Endodermal cell (in vitro differentiated cells): Measurements from ENCODE around the gene TGM6. TPM values are rescaled to one million over a fixed set of nuclear protein-coding genes. Genes with fewer than 3 reads are reported as not detected.

ENCODE experiments used
- DNase-seq: peaks from one replicate; pipeline ENCODE4 v3.0.0-alpha.2; 2017
- H3K27ac ChIP-seq: 2 replicates; pipeline ENCODE4 v1.5.1; 2013; ENCODE audit warnings: mild to moderate bottlenecking, low read depth, low read length, moderate library complexity
- H3K27me3 ChIP-seq: 2 replicates; pipeline ENCODE4 v1.6.1; 2013; ENCODE audit warnings: mild to moderate bottlenecking, low read length, moderate library complexity; ENCODE audit not compliant: insufficient read depth, control insufficient read depth, poor library complexity, severe bottlenecking
- H3K36me3 ChIP-seq: 2 replicates; pipeline ENCODE4 v1.7.0; 2013; ENCODE audit warnings: mild to moderate bottlenecking, low read length, moderate library complexity; ENCODE audit not compliant: control insufficient read depth, insufficient read depth
- H3K4me1 ChIP-seq: one replicate; pipeline ENCODE4 v1.7.0; 2013; ENCODE audit warnings: low read length; ENCODE audit not compliant: control insufficient read depth, insufficient read depth
- H3K4me3 ChIP-seq: 2 replicates; pipeline ENCODE4 v1.5.1; 2013; ENCODE audit warnings: mild to moderate bottlenecking, low read length, moderate library complexity
- H3K9ac ChIP-seq: 2 replicates; pipeline ENCODE4 v1.6.1; 2013; ENCODE audit warnings: mild to moderate bottlenecking, low read length, moderate library complexity; ENCODE audit not compliant: poor library complexity, severe bottlenecking; ENCODE audit errors: extremely low read depth
- H3K9me3 ChIP-seq: 2 replicates; pipeline ENCODE4 v1.6.1; 2013; ENCODE audit warnings: mild to moderate bottlenecking, low read length, moderate library complexity; ENCODE audit not compliant: control insufficient read depth
- H3K27ac Mint-ChIP-seq: 2 replicates; pipeline ENCODE4 v1.8.0; 2020; ENCODE audit warnings: mixed read lengths
- H3K27me3 Mint-ChIP-seq: 2 replicates; pipeline ENCODE4 v1.8.0; 2021; ENCODE audit warnings: mild to moderate bottlenecking, mixed read lengths; ENCODE audit not compliant: insufficient read depth
- H3K36me3 Mint-ChIP-seq: 2 replicates; pipeline ENCODE4 v1.8.0; 2020; ENCODE audit warnings: low read depth, mixed read lengths
- H3K4me1 Mint-ChIP-seq: 2 replicates; pipeline ENCODE4 v1.8.0; 2020; ENCODE audit warnings: mixed read lengths
- H3K4me3 Mint-ChIP-seq: 2 replicates; pipeline ENCODE4 v1.8.0; 2020; ENCODE audit warnings: mild to moderate bottlenecking, moderate library complexity, mixed read lengths
- H3K9me3 Mint-ChIP-seq: 2 replicates; pipeline ENCODE4 v1.8.0; 2020; ENCODE audit warnings: mild to moderate bottlenecking, mixed read lengths
- WGBS, 2 experiments: methylation state at CpG; one replicate each; pipeline versions ENCODE4 v1.1.5 to v1.1.7; 2013; ENCODE audit warnings: missing lambda C conversion rate in 2 of 2, mixed read lengths in 1 of 2; ENCODE audit not compliant: insufficient coverage in 1 of 2, insufficient read length in 1 of 2; 5-methylcytosine and 5-hydroxymethylcytosine counted together
- total RNA-seq, 2 donors: library from RNA; stranded (reverse); fragmentation: NEBNext Ultra II Directional in 1 of 2; extraction: Animal tissue kit (Norgen Biotek cat#: 25700) in 1 of 2; gene quantifications; 2 replicates in 1 of 2; 3 replicates in 1 of 2; pipeline ENCODE4 v1.2.1, GENCODE V29; 2021
- TF ChIP-seq, protein P1 (sequence below): fragments of 200-600 bp; sonication (generic); conservative IDR thresholded peaks from 2 replicates; pipeline ENCODE4 v1.5.0; 2021; ENCODE audit warnings: antibody characterized with exemption, mild to moderate bottlenecking

The TGM6 gene
- total RNA-seq, 2 donors from 2014 or later = not detected

DNA sequence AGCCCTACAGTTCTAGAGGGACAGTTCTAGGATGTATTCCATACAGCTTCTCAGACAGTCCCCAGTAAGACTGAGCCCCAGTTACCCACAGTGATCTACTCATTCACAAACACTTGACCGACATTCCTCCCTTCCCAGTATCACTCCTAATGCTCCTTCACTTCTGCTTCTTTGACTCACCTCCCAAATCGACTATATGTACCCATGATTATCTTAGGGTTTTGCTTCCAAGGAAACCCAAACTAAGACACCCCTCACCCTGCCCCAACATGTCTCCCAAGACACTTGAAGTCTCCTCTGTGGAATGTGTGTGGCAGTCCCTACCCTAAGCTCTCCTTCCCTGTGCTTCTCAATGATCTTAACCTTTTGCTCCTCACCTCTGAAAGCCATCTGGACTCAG lies 23.6 kb upstream of the TGM6 start:
- Histone ChIP-seq H3K9me3 (peaks cover 13% of the 10 kb centered on the region), H3K4me3 (no peak overlapping the region), H3K9ac (no peak overlapping the region), H3K4me1 (no peaks in the 10 kb centered on the region), H3K27ac (no peak overlapping the region), H3K27me3 (no peaks in the 10 kb centered on the region), H3K36me3 (no peaks in the 10 kb centered on the region)
- Mint-ChIP-seq H3K27me3 (no peaks in the 10 kb centered on the region), H3K4me1 (peaks cover 2% of the 10 kb centered on the region), H3K9me3 (peaks cover 24% of the 10 kb centered on the region), H3K36me3 (no peaks in the 10 kb centered on the region), H3K27ac (no peak overlapping the region), H3K4me3 (no peak overlapping the region)
- 82 to 90% methylated on average over 2 of the region's 2 CpGs for WGBS, 2 experiments
- TF ChIP-seq, protein P1, sequence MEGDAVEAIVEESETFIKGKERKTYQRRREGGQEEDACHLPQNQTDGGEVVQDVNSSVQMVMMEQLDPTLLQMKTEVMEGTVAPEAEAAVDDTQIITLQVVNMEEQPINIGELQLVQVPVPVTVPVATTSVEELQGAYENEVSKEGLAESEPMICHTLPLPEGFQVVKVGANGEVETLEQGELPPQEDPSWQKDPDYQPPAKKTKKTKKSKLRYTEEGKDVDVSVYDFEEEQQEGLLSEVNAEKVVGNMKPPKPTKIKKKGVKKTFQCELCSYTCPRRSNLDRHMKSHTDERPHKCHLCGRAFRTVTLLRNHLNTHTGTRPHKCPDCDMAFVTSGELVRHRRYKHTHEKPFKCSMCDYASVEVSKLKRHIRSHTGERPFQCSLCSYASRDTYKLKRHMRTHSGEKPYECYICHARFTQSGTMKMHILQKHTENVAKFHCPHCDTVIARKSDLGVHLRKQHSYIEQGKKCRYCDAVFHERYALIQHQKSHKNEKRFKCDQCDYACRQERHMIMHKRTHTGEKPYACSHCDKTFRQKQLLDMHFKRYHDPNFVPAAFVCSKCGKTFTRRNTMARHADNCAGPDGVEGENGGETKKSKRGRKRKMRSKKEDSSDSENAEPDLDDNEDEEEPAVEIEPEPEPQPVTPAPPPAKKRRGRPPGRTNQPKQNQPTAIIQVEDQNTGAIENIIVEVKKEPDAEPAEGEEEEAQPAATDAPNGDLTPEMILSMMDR = no peak
- no peak for DNase-seq

DNA sequence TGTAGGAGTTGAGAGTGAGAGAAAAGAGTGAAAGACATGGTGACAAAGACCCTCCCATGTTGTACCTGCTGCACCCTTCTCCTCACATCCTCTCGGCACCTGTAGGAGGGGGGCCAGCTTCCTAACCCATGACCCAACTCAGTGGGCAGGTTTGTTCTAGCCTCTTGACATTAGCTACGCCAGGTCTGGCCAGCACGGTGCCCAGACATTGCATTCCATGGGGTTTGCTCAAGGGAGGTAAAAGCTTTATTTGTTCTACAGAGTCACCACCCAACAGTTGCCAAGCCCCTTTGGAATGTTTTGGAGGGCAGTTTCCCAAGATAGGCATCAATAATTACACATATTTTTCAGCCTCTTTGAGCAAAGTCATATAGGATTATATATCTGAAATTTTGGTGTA lies 22.7 kb upstream of the TGM6 start:
- H3K27ac ChIP-seq = no peak overlapping the region
- H3K4me1 Mint-ChIP-seq = no peaks in the 10 kb centered on the region
- peaks cover 15% of the 10 kb centered on the region for H3K9me3 ChIP-seq
- DNase-seq = no peak
- H3K27me3 Mint-ChIP-seq = no peaks in the 10 kb centered on the region
- peaks cover 24% of the 10 kb centered on the region for H3K9me3 Mint-ChIP-seq
- no peaks in the 10 kb centered on the region for H3K36me3 ChIP-seq
- H3K9ac ChIP-seq = no peak overlapping the region
- TF ChIP-seq, protein P1 = no peak
- no peaks in the 10 kb centered on the region for H3K27me3 ChIP-seq
- no peaks in the 10 kb centered on the region for H3K4me1 ChIP-seq
- no peak overlapping the region for H3K4me3 ChIP-seq
- no peak overlapping the region for H3K27ac Mint-ChIP-seq
- 86 to 100% methylated on average over 2 to 3 of the region's 3 CpGs for WGBS, 2 experiments
- no peak overlapping the region for H3K4me3 Mint-ChIP-seq
- H3K36me3 Mint-ChIP-seq = no peaks in the 10 kb centered on the region

DNA sequence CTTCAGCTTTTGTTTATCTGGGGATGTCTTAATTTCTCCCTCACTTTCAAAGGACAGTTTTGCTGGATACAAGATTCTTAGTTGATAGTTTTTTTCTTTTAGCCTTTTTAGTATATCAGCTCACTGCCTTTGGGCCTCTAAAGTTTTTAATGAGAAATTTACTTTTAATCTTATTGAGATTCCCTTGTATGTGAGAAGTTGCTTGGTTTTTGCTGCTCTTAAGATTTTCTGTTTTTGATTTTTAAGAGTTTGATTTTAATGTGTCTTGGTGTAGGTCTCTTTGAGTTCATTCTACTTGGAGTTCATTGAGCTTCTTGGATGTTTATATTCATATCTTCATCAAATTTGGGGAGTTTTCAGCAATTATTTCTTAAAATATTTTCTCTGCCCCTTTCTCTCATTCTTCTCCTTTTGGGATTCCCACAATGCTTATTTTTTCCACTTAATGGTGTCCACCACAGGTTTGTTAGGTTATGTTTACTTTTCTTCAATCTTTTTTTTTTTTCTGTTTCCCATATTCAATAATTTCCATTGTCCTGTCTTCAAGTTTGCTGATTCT lies 19.6 kb upstream of the TGM6 start:
- Mint-ChIP-seq H3K9me3 (peaks cover 24% of the 10 kb centered on the region), H3K36me3 (no peaks in the 10 kb centered on the region), H3K27me3 (no peaks in the 10 kb centered on the region), H3K4me3 (no peak overlapping the region), H3K4me1 (no peaks in the 10 kb centered on the region), H3K27ac (no peak overlapping the region)
- Histone ChIP-seq H3K36me3 (no peaks in the 10 kb centered on the region), H3K4me3 (no peak overlapping the region), H3K4me1 (no peaks in the 10 kb centered on the region), H3K27ac (no peak overlapping the region), H3K27me3 (no peaks in the 10 kb centered on the region), H3K9me3 (peaks cover 15% of the 10 kb centered on the region), H3K9ac (no peak overlapping the region)
- DNase-seq = no peak
- TF ChIP-seq, protein P1 = no peak
